Measurements from ENCODE around the gene OXNAD1.

The OXNAD1 gene

DNA sequence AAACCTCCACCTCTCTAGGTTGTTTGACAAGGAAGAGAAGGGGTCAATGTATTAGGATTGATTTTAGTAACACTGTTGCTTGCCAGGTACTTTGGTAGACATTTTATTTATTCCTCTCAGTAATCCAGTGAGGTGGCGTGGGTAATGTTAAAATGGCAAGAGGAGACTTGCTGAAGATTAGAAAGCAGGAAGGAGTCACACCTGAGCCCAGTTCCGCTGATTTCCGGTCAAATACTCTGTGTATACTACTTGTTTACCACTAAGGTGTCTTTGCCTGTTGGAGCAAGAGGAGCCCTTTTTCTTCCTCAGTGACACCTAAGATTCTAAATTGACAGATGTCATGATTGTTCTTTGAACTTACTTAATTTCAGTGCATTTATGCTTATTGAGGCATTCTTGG is 1.7 kb downstream of the OXNAD1 start:
- H3K36me3 ChIP-seq (replicated peaks), result peaks cover 8% of the 10 kb centered on the region
- in situ Hi-C loops (cut with HindIII; ENCODE audit: low pct_ligation_motif_present, low sequenced_read_pairs), result no loop called here
- no peak for DNase-seq
- TF ChIP-seq, protein P1, sequence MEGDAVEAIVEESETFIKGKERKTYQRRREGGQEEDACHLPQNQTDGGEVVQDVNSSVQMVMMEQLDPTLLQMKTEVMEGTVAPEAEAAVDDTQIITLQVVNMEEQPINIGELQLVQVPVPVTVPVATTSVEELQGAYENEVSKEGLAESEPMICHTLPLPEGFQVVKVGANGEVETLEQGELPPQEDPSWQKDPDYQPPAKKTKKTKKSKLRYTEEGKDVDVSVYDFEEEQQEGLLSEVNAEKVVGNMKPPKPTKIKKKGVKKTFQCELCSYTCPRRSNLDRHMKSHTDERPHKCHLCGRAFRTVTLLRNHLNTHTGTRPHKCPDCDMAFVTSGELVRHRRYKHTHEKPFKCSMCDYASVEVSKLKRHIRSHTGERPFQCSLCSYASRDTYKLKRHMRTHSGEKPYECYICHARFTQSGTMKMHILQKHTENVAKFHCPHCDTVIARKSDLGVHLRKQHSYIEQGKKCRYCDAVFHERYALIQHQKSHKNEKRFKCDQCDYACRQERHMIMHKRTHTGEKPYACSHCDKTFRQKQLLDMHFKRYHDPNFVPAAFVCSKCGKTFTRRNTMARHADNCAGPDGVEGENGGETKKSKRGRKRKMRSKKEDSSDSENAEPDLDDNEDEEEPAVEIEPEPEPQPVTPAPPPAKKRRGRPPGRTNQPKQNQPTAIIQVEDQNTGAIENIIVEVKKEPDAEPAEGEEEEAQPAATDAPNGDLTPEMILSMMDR (IDR thresholded peaks at IDR 0.05; ENCODE audit: low read depth, low read length, missing control alignments), result no peak
- H3K27me3 ChIP-seq (replicated peaks), result no peaks in the 10 kb centered on the region
- no peak overlapping the region for H3K27ac ChIP-seq
- no peak overlapping the region for H3K4me3 ChIP-seq (ENCODE audit: low read depth, low read length)

DNA sequence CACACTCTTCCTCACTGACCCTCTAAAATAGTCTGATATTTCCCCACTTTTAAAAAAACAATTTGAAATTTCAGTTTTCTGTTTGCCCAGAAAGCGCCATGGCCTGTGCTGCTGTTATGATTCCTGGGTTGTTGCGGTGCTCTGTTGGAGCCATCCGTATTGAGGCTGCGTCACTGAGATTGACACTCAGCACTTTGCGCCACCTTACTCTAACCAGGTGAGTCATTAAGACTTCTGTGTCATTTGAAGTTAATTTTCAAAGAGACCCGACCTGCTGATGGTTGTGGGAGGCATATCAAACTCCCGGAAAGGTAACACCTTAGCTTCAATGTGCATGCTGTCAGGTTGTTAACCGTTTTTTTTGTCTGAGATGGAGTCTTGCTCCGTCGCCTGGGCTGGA is 5.8 kb downstream of the OXNAD1 start:
- TF ChIP-seq, protein P1 (IDR thresholded peaks at IDR 0.05; ENCODE audit: low read depth, low read length, missing control alignments), result no peak
- in situ Hi-C loops (cut with HindIII; ENCODE audit: low pct_ligation_motif_present, low sequenced_read_pairs), result loop anchor here (10.0 kb wide), 1 partner anchor 274 kb away; no protein-coding TSS in a partner anchor
- no peaks in the 10 kb centered on the region for H3K27me3 ChIP-seq (replicated peaks)
- H3K4me3 ChIP-seq (ENCODE audit: low read depth, low read length), result no peak overlapping the region
- DNase-seq, result no peak
- no peak overlapping the region for H3K27ac ChIP-seq
- H3K36me3 ChIP-seq (replicated peaks), result peaks cover 5% of the 10 kb centered on the region

DNA sequence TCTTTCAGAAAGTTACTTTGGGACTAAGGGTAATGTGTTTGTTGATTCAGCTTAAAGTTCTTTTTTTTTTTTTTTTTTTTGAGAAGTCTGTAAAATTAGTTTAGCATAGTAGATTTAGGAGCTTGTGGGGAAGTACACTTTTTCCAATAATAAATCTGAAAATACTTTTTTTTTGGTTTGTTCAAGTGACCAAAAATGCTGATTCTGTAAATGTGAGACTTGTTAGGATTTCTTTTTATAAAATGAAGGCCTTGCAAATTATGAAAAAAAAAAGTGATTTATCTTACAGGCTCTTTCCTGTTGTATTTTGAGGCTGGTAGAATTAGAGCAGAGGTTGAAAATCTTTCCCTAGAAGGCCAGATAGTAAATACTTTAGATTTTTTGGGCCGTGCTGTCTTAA is 7.6 kb downstream of the OXNAD1 start:
- H3K36me3 ChIP-seq (replicated peaks), result peaks cover 5% of the 10 kb centered on the region
- H3K27me3 ChIP-seq (replicated peaks), result no peaks in the 10 kb centered on the region
- no peak overlapping the region for H3K4me3 ChIP-seq (ENCODE audit: low read depth, low read length)
- DNase-seq, result no peak
- no peak overlapping the region for H3K27ac ChIP-seq
- TF ChIP-seq, protein P1 (IDR thresholded peaks at IDR 0.05; ENCODE audit: low read depth, low read length, missing control alignments), result no peak
- in situ Hi-C loops (cut with HindIII; ENCODE audit: low pct_ligation_motif_present, low sequenced_read_pairs), result loop anchor here (10.0 kb wide), 1 partner anchor 272 kb away; no protein-coding TSS in a partner anchor

DNA sequence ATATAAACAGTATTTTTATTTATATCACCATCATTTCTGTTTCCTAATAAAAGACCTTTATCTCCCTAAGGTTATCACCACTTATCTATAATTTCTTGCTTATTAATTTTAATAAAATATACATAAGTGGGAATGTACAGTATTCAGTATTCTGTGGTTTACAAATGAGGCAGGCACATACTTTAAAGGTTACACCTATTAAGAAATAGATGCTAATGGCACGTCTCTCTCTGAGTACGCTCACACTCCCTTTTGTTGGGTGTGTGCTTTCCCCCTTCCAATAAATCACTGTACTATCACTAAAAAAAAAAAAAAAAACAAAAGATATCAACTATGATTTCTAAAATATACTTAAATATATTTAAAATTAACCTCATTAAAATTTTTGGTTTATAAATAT is 8.9 kb downstream of the OXNAD1 start:
- TF ChIP-seq, protein P1 (IDR thresholded peaks at IDR 0.05; ENCODE audit: low read depth, low read length, missing control alignments), result no peak
- H3K36me3 ChIP-seq (replicated peaks), result peaks cover 5% of the 10 kb centered on the region
- in situ Hi-C loops (cut with HindIII; ENCODE audit: low pct_ligation_motif_present, low sequenced_read_pairs), result loop anchor here (10.0 kb wide), 1 partner anchor 271 kb away; no protein-coding TSS in a partner anchor
- no peak overlapping the region for H3K4me3 ChIP-seq (ENCODE audit: low read depth, low read length)
- no peaks in the 10 kb centered on the region for H3K27me3 ChIP-seq (replicated peaks)
- no peak for DNase-seq
- H3K27ac ChIP-seq, result no peak overlapping the region

DNA sequence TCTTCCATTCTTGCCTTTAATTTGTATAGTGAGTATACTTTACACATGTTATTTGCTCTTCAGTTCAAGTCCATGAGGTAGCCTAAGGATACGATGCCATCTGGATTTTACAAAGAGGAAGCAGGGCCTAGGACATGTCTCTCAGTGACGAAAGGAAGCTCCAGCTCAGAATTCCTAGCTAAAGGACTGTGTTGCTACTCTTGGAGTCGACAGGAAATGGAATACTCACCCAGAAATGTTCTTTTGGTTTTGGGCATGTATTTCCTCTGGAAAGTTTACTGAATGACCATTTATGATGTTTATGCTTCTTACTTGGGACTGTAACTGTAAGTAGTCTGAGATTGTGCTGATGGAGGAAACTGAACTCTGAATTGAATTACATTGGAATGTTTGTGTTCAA is 12.5 kb downstream of the OXNAD1 start:
- TF ChIP-seq, protein P1 (IDR thresholded peaks at IDR 0.05; ENCODE audit: low read depth, low read length, missing control alignments), result no peak
- Histone ChIP-seq H3K27me3 (replicated peaks) (no peaks in the 10 kb centered on the region), H3K27ac (no peak overlapping the region), H3K4me3 (ENCODE audit: low read depth, low read length) (no peak overlapping the region), H3K36me3 (replicated peaks) (no peaks in the 10 kb centered on the region)
- no peak for DNase-seq
- in situ Hi-C loops (cut with HindIII; ENCODE audit: low pct_ligation_motif_present, low sequenced_read_pairs), result loop anchor here (10.0 kb wide), 1 partner anchor 267 kb away; no protein-coding TSS in a partner anchor
